Measurements from ENCODE around the gene PLEKHH2. TPM values are rescaled to one million over a fixed set of nuclear protein-coding genes. Genes with fewer than 3 reads are reported as not detected.
A peak's percentile ranks its signal among the peaks of the same experiment; 100 is the strongest.
"Not testable (repeated sequence)": the region's sequence is repeated elsewhere in the genome, so short reads cannot be mapped to it uniquely, and the experiment has no call there.

PLEKHH2 gene
- total and polyA plus RNA-seq, 2 experiments from 2014 or later, result 1.1 to 2.2 TPM

DNA sequence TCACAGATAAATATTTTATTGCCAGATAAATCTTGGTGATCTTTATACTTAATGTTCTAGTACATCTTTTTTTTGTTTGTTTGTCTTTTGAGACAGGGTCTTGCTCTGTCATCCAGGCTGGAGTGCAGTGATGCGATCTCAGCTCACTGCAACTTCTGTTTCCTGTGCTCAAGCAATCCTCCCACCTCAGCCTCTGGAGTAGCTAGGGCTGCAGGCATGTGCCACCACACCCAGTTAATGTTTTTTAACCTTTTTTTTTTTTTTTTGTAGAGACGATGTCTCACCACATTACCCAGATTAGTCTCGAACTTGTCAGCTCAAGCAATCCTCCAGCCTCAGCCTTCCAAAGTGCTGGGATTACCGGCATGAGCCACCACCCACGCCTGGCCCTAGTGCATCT, 48.3 kb downstream of the PLEKHH2 start:
- in situ Hi-C loops (cut with MboI), result no loop called here
- no peaks in the 10 kb centered on the region for H3F3A ChIP-seq (ENCODE audit: insufficient read depth)

GRCh38 chr2:43689999-43690398, 52.9 kb downstream of the PLEKHH2 start:
- Histone ChIP-seq H2AFZ (no peak overlapping the region), H3K36me3 (ENCODE audit: low read depth) (no peaks in the 10 kb centered on the region), H3K4me1 (ENCODE audit: insufficient read depth) (peaks cover 5% of the 10 kb centered on the region; the same call in 1 of the 2 replicates), H3K9ac (no peak overlapping the region), H3K9me3 (ENCODE audit: low read depth) (no peaks in the 10 kb centered on the region), H3K27ac (no peak overlapping the region), H3F3A (ENCODE audit: insufficient read depth) (no peaks in the 10 kb centered on the region), H3K27me3 (replicated peaks; ENCODE audit: insufficient read depth) (no peaks in the 10 kb centered on the region), H3K9me2 (ENCODE audit: insufficient read depth) (no peaks in the 10 kb centered on the region), H3K4me3 (no peak overlapping the region), H4K20me1 (ENCODE audit: insufficient read depth) (no peaks in the 10 kb centered on the region), H3K79me2 (ENCODE audit: insufficient read depth) (no peaks in the 10 kb centered on the region), H3K4me2 (ENCODE audit: unreplicated experiment) (no peak overlapping the region)
- TF ChIP-seq EZH2 (IDR thresholded peaks at IDR 0.05; ENCODE audit: insufficient read depth, poor library complexity, severe bottlenecking), result no peak
- TF ChIP-seq EZH2phosphoT487 (IDR thresholded peaks at IDR 0.05; ENCODE audit: insufficient read depth, low read depth), result no peak
- WGBS, 2 experiments (ENCODE audit: low coverage in 1 of 2, low lambda C conversion rate in 2 of 2, missing lambda C conversion rate in 2 of 2), result 70 to 71% methylated on average over 2 of the region's 2 CpGs
- in situ Hi-C loops (cut with MboI), result no loop called here
- DNase-seq, result no peak

More for the DNA sequence above, 48.3 kb downstream of the PLEKHH2 start:
- 46 to 47% methylated on average over 5 of the region's 5 CpGs for WGBS, 2 experiments (ENCODE audit: low coverage in 1 of 2, low lambda C conversion rate in 2 of 2, missing lambda C conversion rate in 2 of 2)
- Histone ChIP-seq H3K9ac (no peak overlapping the region), H2AFZ (peak overlapping the region; percentile 30), H3K27me3 (replicated peaks; ENCODE audit: insufficient read depth) (no peaks in the 10 kb centered on the region), H3K9me2 (ENCODE audit: insufficient read depth) (no peaks in the 10 kb centered on the region), H3K36me3 (ENCODE audit: low read depth) (no peaks in the 10 kb centered on the region), H3K4me1 (ENCODE audit: insufficient read depth) (peaks cover 7% of the 10 kb centered on the region; the same call in 1 of the 2 replicates), H3K4me2 (ENCODE audit: unreplicated experiment) (peak overlapping the region; percentile 28), H3K4me3 (no peak overlapping the region), H4K20me1 (ENCODE audit: insufficient read depth) (no peaks in the 10 kb centered on the region), H3K27ac (no peak overlapping the region), H3K9me3 (ENCODE audit: low read depth) (no peaks in the 10 kb centered on the region), H3K79me2 (ENCODE audit: insufficient read depth) (no peaks in the 10 kb centered on the region)
- DNase-seq, result peak; percentile 40
- TF ChIP-seq EZH2phosphoT487 (IDR thresholded peaks at IDR 0.05; ENCODE audit: insufficient read depth, low read depth) (no peak), EZH2 (IDR thresholded peaks at IDR 0.05; ENCODE audit: insufficient read depth, poor library complexity, severe bottlenecking) (no peak)

DNA sequence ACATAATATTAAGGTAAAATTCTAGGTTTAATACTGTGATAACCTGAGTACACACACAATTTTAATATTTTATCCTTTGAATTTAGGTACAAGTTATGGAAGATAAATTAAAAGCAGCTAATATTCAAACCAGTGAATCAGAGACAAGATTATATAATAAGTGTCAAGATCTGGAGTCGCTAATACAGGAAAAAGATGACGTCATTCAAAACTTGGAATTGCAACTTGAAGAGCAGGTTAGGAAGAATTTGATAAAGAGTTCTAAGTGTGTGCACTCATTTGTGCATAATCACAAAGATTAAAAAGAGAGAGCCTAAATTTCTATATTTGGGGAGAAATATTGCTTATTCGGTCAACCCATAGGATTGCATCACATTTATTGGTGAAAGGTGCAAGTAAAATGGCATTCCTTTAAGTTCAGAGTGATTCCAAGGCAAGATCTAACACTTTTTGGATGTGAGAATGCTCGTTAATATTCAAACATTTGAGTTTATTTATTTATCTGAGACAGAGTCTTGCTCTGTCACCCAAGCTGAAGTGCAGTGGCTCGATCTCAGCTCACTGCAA, 55.5 kb downstream of the PLEKHH2 start:
- TF ChIP-seq EZH2phosphoT487 (IDR thresholded peaks at IDR 0.05; ENCODE audit: insufficient read depth, low read depth), result no peak
- no peak for TF ChIP-seq EZH2 (IDR thresholded peaks at IDR 0.05; ENCODE audit: insufficient read depth, poor library complexity, severe bottlenecking)
- Histone ChIP-seq H2AFZ (no peak overlapping the region), H3K9me3 (ENCODE audit: low read depth) (no peaks in the 10 kb centered on the region), H3K4me3 (no peak overlapping the region), H3K4me1 (ENCODE audit: insufficient read depth) (no peaks in the 10 kb centered on the region), H3K4me2 (ENCODE audit: unreplicated experiment) (no peak overlapping the region), H3K27ac (no peak overlapping the region), H3K9ac (no peak overlapping the region), H3K27me3 (replicated peaks; ENCODE audit: insufficient read depth) (no peaks in the 10 kb centered on the region), H4K20me1 (ENCODE audit: insufficient read depth) (no peaks in the 10 kb centered on the region), H3K36me3 (ENCODE audit: low read depth) (no peaks in the 10 kb centered on the region), H3K9me2 (ENCODE audit: insufficient read depth) (no peaks in the 10 kb centered on the region; the same call in 1 of the 2 replicates), H3K79me2 (ENCODE audit: insufficient read depth) (no peaks in the 10 kb centered on the region), H3F3A (ENCODE audit: insufficient read depth) (no peaks in the 10 kb centered on the region)
- no peak for DNase-seq
- in situ Hi-C loops (cut with MboI), result no loop called here
- 77 to 81% methylated on average over 5 of the region's 5 CpGs for WGBS, 2 experiments (ENCODE audit: low coverage in 1 of 2, low lambda C conversion rate in 2 of 2, missing lambda C conversion rate in 2 of 2)

GRCh38 chr2:43698140-43698539, 61.1 kb downstream of the PLEKHH2 start:
- H3K36me3 ChIP-seq (ENCODE audit: low read depth); H3K4me3 ChIP-seq; H3K9ac ChIP-seq; H3K9me2 ChIP-seq (ENCODE audit: insufficient read depth); H3K27me3 ChIP-seq (replicated peaks; ENCODE audit: insufficient read depth); H3K9me3 ChIP-seq (ENCODE audit: low read depth); H3K79me2 ChIP-seq (ENCODE audit: insufficient read depth); H4K20me1 ChIP-seq (ENCODE audit: insufficient read depth); H3K4me1 ChIP-seq (ENCODE audit: insufficient read depth); H3K27ac ChIP-seq; DNase-seq; H2AFZ ChIP-seq; H3F3A ChIP-seq (ENCODE audit: insufficient read depth); in situ Hi-C loops (cut with MboI); H3K4me2 ChIP-seq (ENCODE audit: unreplicated experiment): not testable (repeated sequence)
- WGBS, 2 experiments (ENCODE audit: low coverage in 1 of 2, low lambda C conversion rate in 2 of 2, missing lambda C conversion rate in 2 of 2), result 91 to 95% methylated on average over 6 of the region's 6 CpGs

- no peak overlapping the region for H3K27ac ChIP-seq
- H3K4me2 ChIP-seq (ENCODE audit: unreplicated experiment), result no peak overlapping the region
- no peak overlapping the region for H3K4me3 ChIP-seq
- no peaks in the 10 kb centered on the region for H4K20me1 ChIP-seq (ENCODE audit: insufficient read depth)
- no peaks in the 10 kb centered on the region for H3K27me3 ChIP-seq (replicated peaks; ENCODE audit: insufficient read depth)
- no peaks in the 10 kb centered on the region for H3K9me3 ChIP-seq (ENCODE audit: low read depth)
- H3K9me2 ChIP-seq (ENCODE audit: insufficient read depth), result no peaks in the 10 kb centered on the region; the same call in 1 of the 2 replicates
- in situ Hi-C loops (cut with MboI), result no loop called here
- H2AFZ ChIP-seq, result no peak overlapping the region
- H3K79me2 ChIP-seq (ENCODE audit: insufficient read depth), result no peaks in the 10 kb centered on the region
- no peaks in the 10 kb centered on the region for H3K36me3 ChIP-seq (ENCODE audit: low read depth)
- TF ChIP-seq EZH2phosphoT487 (IDR thresholded peaks at IDR 0.05; ENCODE audit: insufficient read depth, low read depth) (no peak), EZH2 (IDR thresholded peaks at IDR 0.05; ENCODE audit: insufficient read depth, poor library complexity, severe bottlenecking) (no peak)
- 27 to 36% methylated on average over 3 of the region's 3 CpGs for WGBS, 2 experiments (ENCODE audit: low coverage in 1 of 2, low lambda C conversion rate in 2 of 2, missing lambda C conversion rate in 2 of 2)
- no peak overlapping the region for H3K9ac ChIP-seq
- no peaks in the 10 kb centered on the region for H3F3A ChIP-seq (ENCODE audit: insufficient read depth)
- H3K4me1 ChIP-seq (ENCODE audit: insufficient read depth), result no peaks in the 10 kb centered on the region
- DNase-seq, result no peak
These were observed 62.7 kb downstream of the PLEKHH2 start for GRCh38 chr2:43699761-43700160.
